ENCODE measurements around the gene ENTPD7. TPM values are rescaled to one million over a fixed set of nuclear protein-coding genes. Genes with fewer than 3 reads are reported as not detected.

Gene ENTPD7
- total and polyA plus RNA-seq, 10 donors: 0.48 to 17.5 (median 11.8) TPM

GRCh38 chr10:99700649-99701048 is 41.3 kb downstream of the ENTPD7 start:
- DNase-seq: no peak
- intact Hi-C loops (cut with DNase I; ENCODE audit: low total_unique reads): no loop called here
- Histone ChIP-seq H3K27ac (no peak overlapping the region), H3K9me3 (no peaks in the 10 kb centered on the region), H3K4me1 (no peaks in the 10 kb centered on the region), H3K4me3 (no peak overlapping the region), H3K36me3 (peaks cover 0 to 100% (median 83%) of the 10 kb centered on the region in 6 donors), H3K27me3 (replicated peaks in 1 of 7) (no peaks in the 10 kb centered on the region)
- TF ChIP-seq CTCF (IDR thresholded peaks at IDR 0.05 in 8 of 11, conservative IDR thresholded peaks at IDR 0.05 in 3 of 11) (no peak), POLR2AphosphoS5 (IDR thresholded peaks at IDR 0.05) (no peak), POLR2A (IDR thresholded peaks at IDR 0.05) (no peak)
- WGBS, 5 donors: 91 to 96% (median 95%) methylated on average over 4 of the region's 4 CpGs

DNA sequence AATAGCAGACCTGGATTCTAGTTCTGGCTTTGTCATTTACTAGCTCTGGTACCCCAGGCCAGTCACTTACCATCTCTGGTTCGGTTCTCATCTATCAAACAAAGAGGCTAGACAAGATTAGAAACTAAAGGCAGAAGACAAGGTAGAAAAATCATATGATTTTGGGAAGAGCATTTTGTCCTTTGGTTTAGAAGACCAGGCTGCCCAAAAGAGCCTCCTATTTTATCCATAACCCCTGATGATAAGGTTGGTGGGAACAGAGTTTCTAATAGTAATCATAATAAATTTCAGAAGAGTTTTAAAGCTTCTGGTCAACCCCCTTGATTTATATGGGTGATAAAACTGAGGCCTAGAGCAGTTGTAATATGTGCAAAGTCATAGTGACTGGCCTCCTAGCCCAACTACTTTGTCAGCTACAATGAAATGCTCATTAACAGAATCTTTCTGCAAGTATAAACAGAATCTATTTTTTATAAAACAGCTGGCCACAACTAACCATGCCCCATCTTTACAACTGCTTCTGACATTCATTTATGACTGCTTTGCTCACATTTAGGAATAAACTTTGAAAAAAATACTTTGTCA is 49.2 kb downstream of the ENTPD7 start:
- no peaks in the 10 kb centered on the region for H3K27me3 ChIP-seq (replicated peaks in 1 of 7)
- WGBS, 5 donors: 79 to 94% (median 90%) methylated on average over 1 of the region's 1 CpG
- DNase-seq: no peak
- intact Hi-C loops (cut with DNase I; ENCODE audit: low total_unique reads): no loop called here
- H3K4me3 ChIP-seq: no peak overlapping the region
- H3K27ac ChIP-seq: peak overlapping the region in 1 of 8 donors; percentile 4
- H3K4me1 ChIP-seq: peaks cover 0 to 22% (median 0%) of the 10 kb centered on the region in 6 donors
- no peaks in the 10 kb centered on the region for H3K9me3 ChIP-seq
- H3K36me3 ChIP-seq: peaks cover 0 to 95% (median 39%) of the 10 kb centered on the region in 6 donors
- no peak for TF ChIP-seq POLR2AphosphoS5 (IDR thresholded peaks at IDR 0.05)

DNA sequence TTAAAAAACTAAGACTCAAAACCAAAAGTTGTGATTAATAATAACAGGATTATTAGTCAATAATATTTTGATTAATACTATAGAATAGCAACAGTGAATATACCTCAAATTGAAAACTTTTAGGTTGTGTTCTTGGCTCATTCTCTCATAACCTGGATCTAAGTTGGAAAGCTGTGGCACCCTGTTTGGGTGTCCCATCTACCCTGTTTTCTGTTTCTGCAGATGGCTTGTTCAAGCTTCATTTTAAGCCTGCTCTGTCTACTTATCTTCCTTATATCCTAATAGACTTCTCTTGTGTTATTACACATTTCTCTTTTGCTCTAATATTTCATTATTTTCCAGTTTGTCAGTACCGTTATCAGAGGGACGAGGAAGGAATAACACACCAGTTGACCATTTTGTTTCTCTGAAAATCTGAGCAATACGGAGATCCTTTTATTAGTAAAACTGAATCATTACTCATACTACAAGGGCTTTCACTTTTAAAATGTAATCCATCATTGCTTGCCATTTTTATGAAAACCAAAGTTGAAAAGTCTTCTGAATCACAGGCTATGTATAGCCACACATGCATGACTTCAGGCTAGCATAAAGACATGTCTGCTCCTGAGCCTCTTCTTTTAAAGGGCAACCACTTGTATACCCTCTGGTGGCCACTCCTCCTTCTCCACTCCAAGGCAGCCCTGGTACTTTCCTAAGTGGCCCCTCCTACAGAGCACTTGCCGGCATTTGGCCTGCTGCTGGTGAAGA is 50.3 kb downstream of the ENTPD7 start:
- peak overlapping the region in 2 of 8 donors; percentile 8 to 16 for H3K27ac ChIP-seq
- H3K4me1 ChIP-seq: peaks cover 0 to 32% (median 2%) of the 10 kb centered on the region in 6 donors
- 37 to 83% (median 51%) methylated on average over 4 of the region's 4 CpGs for WGBS, 5 donors
- peaks cover 0 to 95% (median 36%) of the 10 kb centered on the region in 6 donors for H3K36me3 ChIP-seq
- DNase-seq: no peak
- no peaks in the 10 kb centered on the region for H3K27me3 ChIP-seq (replicated peaks in 1 of 7)
- H3K9me3 ChIP-seq: no peaks in the 10 kb centered on the region
- TF ChIP-seq CTCF (IDR thresholded peaks at IDR 0.05 in 8 of 11, conservative IDR thresholded peaks at IDR 0.05 in 3 of 11): no peak
- no peak for TF ChIP-seq POLR2AphosphoS5 (IDR thresholded peaks at IDR 0.05)
- no peak for TF ChIP-seq POLR2A (IDR thresholded peaks at IDR 0.05)
- intact Hi-C loops (cut with DNase I; ENCODE audit: low total_unique reads): loop anchor here (10.0 kb wide), 1 partner anchor 95 kb away; no protein-coding TSS in a partner anchor
- H3K4me3 ChIP-seq: no peak overlapping the region

- H3K36me3 ChIP-seq: peaks cover 0 to 95% (median 40%) of the 10 kb centered on the region in 6 donors
- intact Hi-C loops (cut with DNase I; ENCODE audit: low total_unique reads): loop anchor here (10.0 kb wide), 1 partner anchor 96 kb away; no protein-coding TSS in a partner anchor
- no peak for TF ChIP-seq POLR2A (IDR thresholded peaks at IDR 0.05)
- peak in 9 of 11 experiments; percentile 38 to 64 (median 48) for TF ChIP-seq CTCF (IDR thresholded peaks at IDR 0.05 in 8 of 11, conservative IDR thresholded peaks at IDR 0.05 in 3 of 11)
- no peak for TF ChIP-seq POLR2AphosphoS5 (IDR thresholded peaks at IDR 0.05)
- DNase-seq: no peak
- peak overlapping the region in 4 of 8 donors; percentile 15 to 67 (median 64) for H3K27ac ChIP-seq
- no peak overlapping the region for H3K4me3 ChIP-seq
- no peaks in the 10 kb centered on the region for H3K27me3 ChIP-seq (replicated peaks in 1 of 7)
- peaks cover 0 to 32% (median 2%) of the 10 kb centered on the region in 6 donors for H3K4me1 ChIP-seq
- H3K9me3 ChIP-seq: no peaks in the 10 kb centered on the region
Measured at GRCh38 chr10:99711129-99711719, 51.9 kb downstream of the ENTPD7 start.
